GM11168 (cell line): ENCODE results near the gene CDK1.

Experiments
- in situ Hi-C: fragments of 300-500 bp; cut with MboI; formaldehyde crosslinking; loops from one replicate; pipeline ENCODE4 v1.12.0; 2022; ENCODE audit warnings: low sequenced_read_pairs; ENCODE audit not compliant: unreplicated experiment

The CDK1 gene

GRCh38 chr10:60769406-60769805 is 8.9 kb upstream of the CDK1 start:
- in situ Hi-C loops: no loop called here

DNA sequence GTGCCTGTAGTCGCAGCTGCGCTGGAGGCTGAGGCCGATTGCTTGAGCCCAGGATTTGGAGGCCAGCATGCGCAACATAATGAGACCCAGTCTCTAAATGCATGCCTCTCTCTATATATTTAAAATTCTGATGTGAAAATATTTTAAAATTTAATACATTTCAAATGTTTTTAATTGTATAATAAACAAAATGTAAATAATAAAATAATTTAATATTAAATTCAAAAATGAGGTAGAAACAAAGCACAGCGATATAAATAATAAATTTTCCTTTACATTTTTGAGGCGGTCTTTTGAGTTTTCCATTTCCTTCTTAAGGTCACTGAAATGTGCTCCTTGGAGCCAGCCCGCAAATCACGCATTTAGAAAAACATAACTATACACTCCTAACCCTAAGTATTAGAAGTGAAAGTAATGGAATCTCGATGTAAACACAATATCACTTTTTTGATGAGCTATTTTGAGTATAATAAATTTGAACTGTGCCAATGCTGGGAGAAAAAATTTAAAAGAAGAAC is 523 bp upstream of the CDK1 start:
- in situ Hi-C loops: no loop called here

- in situ Hi-C loops: no loop called here
These were observed 906 bp downstream of the CDK1 start for GRCh38 chr10:60778971-60779796.

DNA sequence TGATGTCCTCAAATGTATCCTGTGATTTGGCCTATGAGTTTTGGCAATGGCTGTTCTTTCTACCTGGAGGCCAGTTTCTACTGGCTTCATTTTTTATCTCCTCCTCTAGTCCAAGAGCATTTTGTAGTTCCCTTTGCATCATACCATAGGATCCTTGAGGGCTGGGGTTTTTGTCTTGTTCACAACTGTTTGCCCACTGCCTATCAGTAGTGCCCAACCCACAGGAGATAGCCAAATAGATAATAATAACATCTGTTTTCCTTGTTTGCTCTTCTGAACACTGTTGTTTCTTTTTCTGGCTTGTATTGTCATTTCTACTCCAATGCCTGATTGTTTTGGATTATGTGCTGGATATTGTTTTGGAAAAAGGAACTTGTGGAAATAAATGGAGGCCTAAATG is 3.4 kb downstream of the CDK1 start:
- in situ Hi-C loops: no loop called here

GRCh38 chr10:60784641-60785040 is 6.4 kb downstream of the CDK1 start:
- in situ Hi-C loops: no loop called here

DNA sequence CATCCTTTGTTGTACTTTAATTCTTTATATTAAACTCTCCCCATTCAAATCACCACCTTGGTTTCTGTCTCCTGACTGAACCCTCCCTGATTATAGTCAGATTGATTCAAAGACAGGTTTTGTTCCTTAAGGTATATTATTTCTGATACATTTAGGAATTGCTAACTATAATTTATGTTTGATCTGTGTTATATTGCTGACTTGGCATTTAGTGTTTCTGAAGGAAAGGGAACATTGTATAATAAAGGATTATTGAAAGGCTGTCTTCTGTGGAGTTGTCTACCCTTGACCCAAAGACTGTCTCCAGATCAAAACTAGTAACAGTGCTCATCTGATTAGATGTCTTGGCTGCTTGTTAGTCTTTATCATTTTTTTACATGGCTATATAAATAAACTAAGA is 10.3 kb downstream of the CDK1 start:
- in situ Hi-C loops: no loop called here

- in situ Hi-C loops: no loop called here
These were observed 11.1 kb downstream of the CDK1 start for GRCh38 chr10:60789340-60789739.

DNA sequence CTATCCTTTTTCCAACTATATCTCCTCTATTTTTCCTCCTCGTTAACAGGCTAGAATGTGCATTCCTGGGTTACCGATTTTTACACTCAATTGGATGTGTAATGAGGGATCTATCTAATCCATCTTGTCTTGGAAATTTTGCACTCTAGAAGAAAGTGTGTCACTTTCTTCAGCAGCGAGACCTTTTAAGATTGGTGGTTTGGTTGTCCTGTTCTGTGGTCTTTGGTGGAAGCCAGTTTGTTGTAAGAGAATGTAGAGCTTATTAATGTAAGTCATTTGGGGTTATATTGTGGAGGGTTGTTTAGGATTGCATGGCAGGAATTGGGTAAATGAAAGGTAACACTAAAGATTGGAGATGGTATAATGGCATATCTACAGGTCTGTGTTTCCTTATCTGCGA is 16.7 kb downstream of the CDK1 start:
- in situ Hi-C loops: no loop called here

DNA sequence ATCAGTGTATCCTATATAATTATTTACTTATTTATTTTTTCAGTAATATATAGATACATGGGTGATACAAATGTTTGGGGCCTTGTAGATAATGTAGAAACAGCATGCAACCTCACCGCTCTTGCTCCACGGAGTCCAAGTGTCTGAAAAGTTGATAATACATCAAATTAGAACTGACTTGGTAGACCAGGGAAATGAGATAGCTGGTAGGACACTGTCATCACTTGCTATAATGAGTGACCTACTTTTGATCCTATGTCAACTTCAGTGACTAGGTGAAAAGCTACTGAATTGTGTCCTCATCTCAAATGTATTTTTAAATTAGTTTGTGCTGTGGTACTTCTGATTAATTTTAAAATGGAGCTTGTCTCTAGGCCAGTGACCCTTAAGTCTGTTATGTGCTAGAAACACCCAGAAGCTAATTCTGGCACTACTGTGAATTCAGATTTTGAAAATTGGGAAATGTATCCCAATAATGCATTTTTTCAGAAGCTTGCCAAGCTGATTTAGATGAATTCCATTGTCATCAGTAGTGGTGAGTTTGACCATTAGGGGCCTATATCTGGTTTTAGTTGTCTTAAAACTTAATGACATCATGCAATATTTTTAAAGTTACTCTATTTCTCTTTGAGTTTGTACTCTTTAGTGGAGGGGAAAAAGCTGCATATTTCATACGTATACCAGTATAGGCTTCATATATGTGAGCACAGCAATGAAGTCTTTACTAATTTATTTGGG is 17.4 kb downstream of the CDK1 start:
- in situ Hi-C loops: no loop called here

- in situ Hi-C loops: no loop called here
These were observed 18.2 kb downstream of the CDK1 start for GRCh38 chr10:60796481-60796880.

GRCh38 chr10:60797200-60797599 is 18.9 kb downstream of the CDK1 start:
- in situ Hi-C loops: no loop called here

DNA sequence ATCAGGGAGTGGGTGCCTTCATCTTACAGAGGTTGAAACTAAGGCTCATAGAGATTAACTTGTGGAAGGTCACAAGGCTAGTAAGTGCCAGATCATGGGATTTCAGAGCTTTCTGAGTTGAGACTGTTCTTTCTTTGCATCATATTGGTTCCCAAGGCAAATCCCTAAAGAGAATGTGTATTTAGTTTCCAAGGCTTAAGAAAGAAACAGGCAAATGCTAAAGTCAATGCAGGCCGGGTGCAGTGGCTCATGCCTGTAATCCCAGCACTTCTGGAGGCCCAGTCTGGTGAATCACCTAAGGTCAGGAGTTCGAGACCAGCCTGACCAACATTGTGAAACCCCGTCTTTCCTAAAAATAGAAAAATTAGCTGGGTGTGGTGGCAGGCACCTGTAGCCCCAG is 19.8 kb downstream of the CDK1 start:
- in situ Hi-C loops: no loop called here

DNA sequence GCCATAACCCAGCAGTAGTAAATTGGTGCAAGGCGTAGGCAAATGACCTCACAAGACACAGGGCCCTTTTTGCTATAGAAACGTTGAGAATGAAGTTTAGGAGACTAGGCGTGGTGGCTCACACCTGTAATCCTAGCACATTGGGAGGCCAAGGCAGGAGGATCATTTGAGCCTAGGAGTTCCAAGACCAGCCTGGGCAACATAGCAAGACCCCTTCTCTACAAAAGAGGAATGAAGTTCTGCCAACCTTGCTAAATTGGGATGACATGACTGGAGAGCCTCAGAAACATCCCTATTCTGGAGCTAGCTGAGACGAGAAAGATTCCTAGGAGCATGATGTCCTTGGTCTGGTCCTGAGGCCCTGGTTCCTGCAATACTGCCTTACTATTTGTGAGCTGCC is 20.6 kb downstream of the CDK1 start:
- in situ Hi-C loops: no loop called here

DNA sequence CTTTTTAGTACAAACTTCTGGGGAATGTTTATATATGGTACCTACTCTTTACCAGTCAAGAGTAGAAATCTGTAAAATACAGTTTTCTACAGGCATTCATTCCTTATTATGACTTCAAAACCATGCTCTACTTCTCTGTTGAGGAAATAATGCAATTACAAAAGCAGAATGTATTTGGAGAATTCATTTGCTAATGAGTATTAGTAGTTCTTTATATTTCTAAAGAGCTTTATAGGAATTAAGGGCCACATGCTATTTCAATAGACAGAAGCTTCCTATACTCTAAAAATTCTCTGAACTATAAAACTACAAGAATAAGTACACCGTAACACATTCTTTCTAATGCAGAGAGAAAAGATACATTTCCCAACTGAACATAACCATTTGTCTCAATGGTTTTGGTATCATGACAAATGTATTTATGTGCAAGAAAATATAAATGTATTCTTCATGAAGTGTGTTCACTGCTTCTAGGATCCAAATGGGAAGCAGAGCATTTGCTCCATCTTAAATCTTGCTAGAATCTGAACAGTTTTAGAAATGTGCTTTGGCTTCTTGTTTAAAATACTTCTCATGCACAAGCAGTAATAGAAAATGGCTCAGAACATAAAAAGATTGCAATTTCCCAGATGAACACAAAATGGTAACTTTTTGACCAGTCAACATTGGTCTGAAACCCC is 21.8 kb downstream of the CDK1 start:
- in situ Hi-C loops: no loop called here

DNA sequence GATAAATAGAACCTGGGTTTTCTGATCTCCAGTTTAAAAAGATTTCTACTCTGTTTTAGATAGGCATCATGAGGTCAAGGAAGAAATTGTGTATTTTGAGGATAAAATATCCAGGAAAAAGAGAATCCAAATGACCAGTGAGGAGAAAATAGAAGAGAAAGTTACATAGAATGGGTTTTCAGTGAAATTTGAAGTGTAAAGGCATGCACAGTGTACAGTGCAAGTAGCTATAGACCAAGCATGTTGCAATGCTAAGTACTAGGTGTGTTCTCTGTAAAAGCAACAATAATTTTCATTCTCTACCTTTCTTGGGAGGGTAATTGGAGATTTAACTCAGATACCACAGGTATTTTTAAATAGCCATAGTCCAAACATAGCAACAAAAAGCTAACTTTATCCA is 22.6 kb downstream of the CDK1 start:
- in situ Hi-C loops: no loop called here

DNA sequence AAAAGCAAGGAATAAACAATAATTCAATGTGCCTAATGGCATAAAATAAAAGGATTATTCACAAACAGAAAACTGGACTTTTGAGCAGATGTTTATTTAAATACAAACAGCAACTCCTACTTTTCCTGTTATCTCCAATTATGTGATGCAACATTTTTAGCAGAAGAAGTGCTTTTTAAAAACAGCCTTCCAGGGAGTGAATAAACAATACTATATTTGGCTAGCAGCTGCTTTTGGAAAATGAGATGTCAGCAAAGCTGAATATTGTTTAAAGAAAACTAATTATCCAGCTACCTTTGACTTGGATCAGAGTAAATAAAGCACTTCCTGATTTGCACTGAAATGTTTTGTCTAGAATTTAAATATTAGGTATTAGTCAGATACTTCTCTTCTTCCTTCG is 23.2 kb downstream of the CDK1 start:
- in situ Hi-C loops: no loop called here

- in situ Hi-C loops: no loop called here
These were observed 25.2 kb downstream of the CDK1 start for GRCh38 chr10:60803433-60803832.

DNA sequence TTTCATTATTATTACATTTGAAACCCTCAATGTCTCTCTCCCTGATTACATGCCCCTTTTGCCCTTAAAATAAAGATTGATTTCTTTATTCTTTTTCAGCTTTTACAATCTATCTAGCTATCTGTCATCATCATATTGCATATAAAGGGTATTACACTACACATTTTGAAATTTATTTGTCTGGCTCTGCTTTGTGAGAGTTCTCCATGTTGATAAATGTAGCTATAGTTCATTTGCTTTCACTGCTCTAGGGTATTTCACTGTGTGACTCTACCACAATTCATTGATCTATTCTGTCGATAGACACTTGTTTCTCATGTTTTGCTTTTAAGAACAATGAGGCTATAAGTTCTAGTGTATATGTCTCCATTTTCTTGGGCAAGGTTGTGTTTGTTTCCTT is 25.6 kb downstream of the CDK1 start:
- in situ Hi-C loops: no loop called here

DNA sequence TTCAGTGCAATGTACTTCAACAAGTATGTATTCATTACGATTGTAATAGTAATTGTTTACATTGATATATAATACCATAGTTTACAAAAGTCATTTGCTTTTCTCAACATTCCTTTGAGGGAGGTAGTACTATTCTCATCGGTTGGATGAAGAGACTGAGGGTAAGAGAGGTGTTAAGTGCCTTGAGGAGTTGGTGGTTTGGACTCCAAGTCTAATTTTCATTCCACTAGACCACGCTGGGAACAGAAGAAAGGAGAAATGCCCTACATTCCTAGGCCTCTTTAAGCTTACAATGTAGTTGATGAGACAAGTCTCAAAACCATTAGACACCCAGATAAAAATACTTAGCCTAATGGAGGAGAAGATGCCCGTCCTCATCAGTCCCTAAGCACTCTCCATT is 28.6 kb downstream of the CDK1 start:
- in situ Hi-C loops: no loop called here

- in situ Hi-C loops: no loop called here
These were observed 29.2 kb downstream of the CDK1 start for GRCh38 chr10:60807499-60807898.

- in situ Hi-C loops: no loop called here
These were observed 29.8 kb downstream of the CDK1 start for GRCh38 chr10:60808036-60808435.
